Neural cell (in vitro differentiated cells): ENCODE measurements around the gene XPO4.

ENCODE experiments used
- CTCF ChIP-seq: fragments of 450-650 bp; IDR thresholded peaks from 2 replicates; pipeline ENCODE4 v1.5.1; 2014; ENCODE audit warnings: antibody characterized with exemption, mild to moderate bottlenecking, moderate library complexity; ENCODE audit not compliant: poor library complexity, severe bottlenecking
- EZH2 ChIP-seq: fragments of 200-600, 300-800 bp; shearing (Covaris generic), sonication (generic); IDR thresholded peaks from 2 replicates; pipeline ENCODE4 v1.6.1; 2014; ENCODE audit warnings: antibody characterized with exemption, low read length, borderline replicate concordance, mild to moderate bottlenecking; ENCODE audit not compliant: insufficient read depth, poor library complexity, severe bottlenecking

DNA sequence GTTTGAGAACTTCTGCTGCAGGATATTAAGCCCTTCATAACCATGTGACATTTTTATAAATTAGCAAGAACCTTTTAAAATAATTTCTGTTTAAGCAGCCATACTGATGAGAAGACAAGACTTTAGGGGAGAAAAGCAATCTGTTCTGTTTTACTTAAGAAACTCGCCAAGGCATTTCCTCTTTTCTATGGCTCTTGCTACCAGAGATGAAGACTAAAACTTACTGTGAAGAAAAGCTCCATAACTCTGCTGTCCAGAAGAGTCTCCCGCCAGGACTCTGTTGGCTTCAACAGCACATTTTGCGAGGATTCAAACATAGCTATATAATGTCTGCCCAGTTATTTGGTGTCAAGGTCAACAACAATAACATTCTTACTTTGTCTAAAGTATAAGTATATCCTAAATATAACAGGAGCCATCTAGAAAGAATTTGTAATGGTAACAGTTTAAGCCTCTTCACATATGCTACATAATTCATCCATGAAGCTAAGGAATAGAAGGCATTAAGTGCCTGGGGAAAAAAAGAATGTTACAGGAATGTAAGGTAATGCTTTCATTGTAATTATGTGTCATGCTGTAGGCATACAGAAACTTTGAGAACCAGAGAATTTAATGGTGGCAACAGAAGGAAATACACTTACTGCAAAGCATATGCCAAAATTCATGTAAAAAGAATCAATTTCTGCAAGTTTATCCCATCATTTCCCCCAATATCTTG, 75.5 kb downstream of the XPO4 start:
- TF ChIP-seq CTCF: no peak
- TF ChIP-seq EZH2: no peak
